ENCODE data around the gene AASS. TPM values are rescaled to one million over a fixed set of nuclear protein-coding genes. Genes with fewer than 3 reads are reported as not detected.

The AASS gene
- total and polyA plus RNA-seq, 4 donors: 34.3 to 69.7 (median 48.7) TPM

DNA sequence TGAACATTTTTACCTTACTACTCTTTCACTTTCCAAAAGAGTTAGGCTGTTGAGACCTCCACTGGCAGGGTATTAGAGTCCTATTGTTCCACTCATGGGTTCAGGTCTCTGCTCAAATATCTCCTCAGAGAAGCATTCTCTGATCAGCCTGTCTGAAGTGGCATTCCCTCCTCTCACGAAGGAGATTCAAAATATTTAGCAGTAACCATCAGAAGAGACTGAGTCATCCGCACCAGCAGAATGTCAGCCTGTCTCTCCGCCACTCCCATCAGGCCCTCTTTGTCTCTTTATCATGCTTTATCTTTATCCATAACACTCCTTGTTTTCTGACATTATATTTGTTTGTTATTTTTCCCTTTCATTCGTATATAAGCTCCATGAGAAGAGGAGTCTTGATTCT is 79.1 kb downstream of the AASS start:
- Histone ChIP-seq H3K4me3 (ENCODE audit: low read depth, low read length) (no peak overlapping the region), H3K4me1 (ENCODE audit: control insufficient read depth, insufficient read depth, low read length) (no peaks in the 10 kb centered on the region), H3K27ac (ENCODE audit: low read depth, low read length) (no peak overlapping the region), H3K27me3 (ENCODE audit: control insufficient read depth, insufficient read depth, low read length) (no peaks in the 10 kb centered on the region), H3K9me3 (ENCODE audit: control insufficient read depth, insufficient read depth, low read length) (no peaks in the 10 kb centered on the region), H3K36me3 (ENCODE audit: control insufficient read depth, insufficient read depth, low read length) (no peaks in the 10 kb centered on the region)
- WGBS (ENCODE audit: insufficient coverage): 86% methylated on average over 1 of the region's 4 CpGs
- DNase-seq (ENCODE audit: low read depth in 4 of 6, low spot score in 6 of 6): no peak

DNA sequence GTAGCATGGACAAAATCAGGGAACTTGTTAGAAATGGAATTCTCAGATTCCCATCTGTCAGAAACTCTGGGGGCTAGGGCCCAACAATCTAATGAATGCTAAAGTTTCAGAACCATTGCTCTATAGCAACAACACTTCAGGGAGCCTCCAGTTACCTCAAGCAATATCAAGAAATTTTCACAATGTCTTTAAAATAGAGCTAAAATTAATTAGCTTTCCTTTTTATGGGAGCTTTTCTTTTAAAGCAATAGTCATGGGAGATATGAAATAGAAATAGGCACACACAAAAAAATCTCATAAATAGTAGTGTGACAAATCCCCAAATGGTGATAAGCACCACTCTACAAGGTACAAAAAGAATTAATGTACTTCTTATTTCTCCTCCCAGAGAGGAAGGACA is 80.9 kb downstream of the AASS start:
- DNase-seq (ENCODE audit: low read depth in 4 of 6, low spot score in 6 of 6): peak in 1 of 6 donors; percentile 64
- Histone ChIP-seq H3K9me3 (ENCODE audit: control insufficient read depth, insufficient read depth, low read length) (no peaks in the 10 kb centered on the region), H3K27me3 (ENCODE audit: control insufficient read depth, insufficient read depth, low read length) (no peaks in the 10 kb centered on the region), H3K27ac (ENCODE audit: low read depth, low read length) (no peak overlapping the region), H3K36me3 (ENCODE audit: control insufficient read depth, insufficient read depth, low read length) (no peaks in the 10 kb centered on the region), H3K4me1 (ENCODE audit: control insufficient read depth, insufficient read depth, low read length) (no peaks in the 10 kb centered on the region), H3K4me3 (ENCODE audit: low read depth, low read length) (no peak overlapping the region)

GRCh38 chr7:122059542-122059941 is 84.5 kb downstream of the AASS start:
- Histone ChIP-seq H3K4me1 (ENCODE audit: control insufficient read depth, insufficient read depth, low read length) (no peaks in the 10 kb centered on the region), H3K27ac (ENCODE audit: low read depth, low read length) (no peak overlapping the region), H3K27me3 (ENCODE audit: control insufficient read depth, insufficient read depth, low read length) (no peaks in the 10 kb centered on the region), H3K9me3 (ENCODE audit: control insufficient read depth, insufficient read depth, low read length) (no peaks in the 10 kb centered on the region), H3K36me3 (ENCODE audit: control insufficient read depth, insufficient read depth, low read length) (no peaks in the 10 kb centered on the region), H3K4me3 (ENCODE audit: low read depth, low read length) (no peak overlapping the region)
- WGBS (ENCODE audit: insufficient coverage): no CpG with 5 or more reads among the region's 4 CpGs
- peak in 1 of 6 donors; percentile 11 for DNase-seq (ENCODE audit: low read depth in 4 of 6, low spot score in 6 of 6)

DNA sequence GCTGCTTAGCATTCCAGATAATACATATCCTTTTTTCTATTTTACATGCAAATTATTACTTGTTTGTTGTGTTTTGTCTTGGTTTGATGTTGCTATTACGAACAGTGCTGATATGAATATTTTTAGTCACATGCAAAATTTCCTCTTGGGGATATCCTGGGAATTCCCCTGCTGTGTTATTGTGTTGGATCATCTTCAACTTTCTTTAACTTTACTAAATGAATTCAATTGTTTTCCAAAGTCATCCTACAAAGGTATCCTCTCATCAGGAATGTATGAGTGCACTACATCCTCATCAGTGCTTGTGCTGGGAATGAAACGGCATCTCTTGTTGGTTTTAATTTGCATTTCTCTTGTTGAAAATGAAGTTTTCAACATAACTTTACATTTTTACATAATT is 87.1 kb downstream of the AASS start:
- WGBS (ENCODE audit: insufficient coverage): no CpG with 5 or more reads among the region's 2 CpGs
- Histone ChIP-seq H3K27ac (ENCODE audit: low read depth, low read length) (no peak overlapping the region), H3K27me3 (ENCODE audit: control insufficient read depth, insufficient read depth, low read length) (no peaks in the 10 kb centered on the region), H3K4me3 (ENCODE audit: low read depth, low read length) (no peak overlapping the region), H3K9me3 (ENCODE audit: control insufficient read depth, insufficient read depth, low read length) (no peaks in the 10 kb centered on the region), H3K36me3 (ENCODE audit: control insufficient read depth, insufficient read depth, low read length) (peaks cover 6% of the 10 kb centered on the region), H3K4me1 (ENCODE audit: control insufficient read depth, insufficient read depth, low read length) (no peaks in the 10 kb centered on the region)
- DNase-seq (ENCODE audit: low read depth in 4 of 6, low spot score in 6 of 6): no peak

DNA sequence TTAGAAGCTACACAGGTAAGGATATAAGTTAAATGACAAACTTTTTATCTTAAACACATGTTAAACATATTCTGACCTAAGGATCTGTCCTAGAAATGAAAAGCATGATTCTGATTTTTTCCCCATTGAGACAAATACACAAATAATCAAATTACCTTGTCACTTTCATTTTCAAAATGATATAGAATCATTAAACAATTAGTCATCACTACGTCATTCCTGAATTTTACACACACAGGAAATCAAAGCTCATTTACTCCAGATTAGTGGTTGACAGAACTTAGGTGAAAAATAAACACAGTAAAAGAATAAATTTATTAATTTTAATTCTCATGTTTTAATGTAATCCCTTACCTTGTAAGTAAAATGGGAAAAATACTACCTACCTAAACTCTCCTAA is 89.0 kb downstream of the AASS start:
- Histone ChIP-seq H3K4me3 (ENCODE audit: low read depth, low read length) (no peak overlapping the region), H3K9me3 (ENCODE audit: control insufficient read depth, insufficient read depth, low read length) (no peaks in the 10 kb centered on the region), H3K27me3 (ENCODE audit: control insufficient read depth, insufficient read depth, low read length) (no peaks in the 10 kb centered on the region), H3K36me3 (ENCODE audit: control insufficient read depth, insufficient read depth, low read length) (peaks cover 9% of the 10 kb centered on the region), H3K27ac (ENCODE audit: low read depth, low read length) (no peak overlapping the region), H3K4me1 (ENCODE audit: control insufficient read depth, insufficient read depth, low read length) (no peaks in the 10 kb centered on the region)
- WGBS (ENCODE audit: insufficient coverage): no CpG with 5 or more reads among the region's 1 CpG
- no peak for DNase-seq (ENCODE audit: low read depth in 4 of 6, low spot score in 6 of 6)

DNA sequence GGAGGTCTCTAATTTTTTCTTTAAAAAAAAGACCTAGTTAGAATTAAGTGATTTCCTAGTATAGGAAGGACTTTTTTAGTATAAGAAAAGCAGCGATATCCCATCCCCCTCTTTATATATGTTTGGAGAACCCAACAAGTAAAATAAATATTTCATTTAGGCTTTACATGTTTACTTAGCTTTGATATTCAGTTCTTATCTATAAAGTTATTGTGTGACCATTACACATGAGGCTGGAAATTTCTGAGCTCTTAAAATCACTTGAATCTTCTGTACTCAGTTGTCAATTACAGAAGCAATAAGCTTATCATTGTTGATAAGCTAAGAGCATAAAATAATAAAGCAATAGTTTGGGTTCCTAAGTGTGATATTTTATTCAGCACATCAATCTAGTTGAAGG is 89.7 kb downstream of the AASS start:
- Histone ChIP-seq H3K27me3 (ENCODE audit: control insufficient read depth, insufficient read depth, low read length) (no peaks in the 10 kb centered on the region), H3K4me1 (ENCODE audit: control insufficient read depth, insufficient read depth, low read length) (no peaks in the 10 kb centered on the region), H3K9me3 (ENCODE audit: control insufficient read depth, insufficient read depth, low read length) (no peaks in the 10 kb centered on the region), H3K27ac (ENCODE audit: low read depth, low read length) (no peak overlapping the region), H3K4me3 (ENCODE audit: low read depth, low read length) (no peak overlapping the region), H3K36me3 (ENCODE audit: control insufficient read depth, insufficient read depth, low read length) (peaks cover 10% of the 10 kb centered on the region)
- no CpG with 5 or more reads among the region's 1 CpG for WGBS (ENCODE audit: insufficient coverage)
- no peak for DNase-seq (ENCODE audit: low read depth in 4 of 6, low spot score in 6 of 6)

GRCh38 chr7:122046402-122046801 is 97.6 kb downstream of the AASS start:
- no peaks in the 10 kb centered on the region for H3K4me1 ChIP-seq (ENCODE audit: control insufficient read depth, insufficient read depth, low read length)
- H3K9me3 ChIP-seq (ENCODE audit: control insufficient read depth, insufficient read depth, low read length): no peaks in the 10 kb centered on the region
- H3K27me3 ChIP-seq (ENCODE audit: control insufficient read depth, insufficient read depth, low read length): no peaks in the 10 kb centered on the region
- H3K36me3 ChIP-seq (ENCODE audit: control insufficient read depth, insufficient read depth, low read length): peaks cover 16% of the 10 kb centered on the region
- DNase-seq (ENCODE audit: low read depth in 4 of 6, low spot score in 6 of 6): no peak
- WGBS (ENCODE audit: insufficient coverage): 87% methylated on average over 3 of the region's 3 CpGs
- H3K4me3 ChIP-seq (ENCODE audit: low read depth, low read length): no peak overlapping the region
- H3K27ac ChIP-seq (ENCODE audit: low read depth, low read length): no peak overlapping the region

- H3K27ac ChIP-seq (ENCODE audit: low read depth, low read length): no peak overlapping the region
- no peaks in the 10 kb centered on the region for H3K27me3 ChIP-seq (ENCODE audit: control insufficient read depth, insufficient read depth, low read length)
- no peaks in the 10 kb centered on the region for H3K9me3 ChIP-seq (ENCODE audit: control insufficient read depth, insufficient read depth, low read length)
- H3K4me3 ChIP-seq (ENCODE audit: low read depth, low read length): no peak overlapping the region
- WGBS (ENCODE audit: insufficient coverage): no CpG with 5 or more reads among the region's 3 CpGs
- no peak for DNase-seq (ENCODE audit: low read depth in 4 of 6, low spot score in 6 of 6)
- H3K36me3 ChIP-seq (ENCODE audit: control insufficient read depth, insufficient read depth, low read length): peaks cover 15% of the 10 kb centered on the region
- H3K4me1 ChIP-seq (ENCODE audit: control insufficient read depth, insufficient read depth, low read length): no peaks in the 10 kb centered on the region
These were observed 103.9 kb downstream of the AASS start for GRCh38 chr7:122040147-122040546.

DNA sequence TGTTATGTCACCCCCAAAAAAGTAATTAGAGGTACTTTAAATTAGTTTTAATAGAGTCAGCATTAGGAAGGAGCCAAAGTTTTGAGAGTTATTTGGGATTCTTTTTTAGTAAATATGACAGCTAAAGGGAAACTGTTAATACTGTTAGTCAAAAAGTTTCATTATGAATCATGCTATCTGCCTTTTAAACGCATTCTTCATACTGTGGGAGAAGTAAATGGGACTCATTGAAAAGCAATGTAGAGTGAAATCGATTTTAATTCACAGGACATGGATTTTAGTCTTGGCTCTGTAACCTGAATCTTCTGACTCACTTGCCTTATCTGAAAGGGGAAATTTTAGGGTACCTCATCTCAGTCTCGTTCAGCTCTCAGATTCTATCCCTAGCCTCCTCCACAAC is 105.1 kb downstream of the AASS start:
- Histone ChIP-seq H3K36me3 (ENCODE audit: control insufficient read depth, insufficient read depth, low read length) (peaks cover 15% of the 10 kb centered on the region), H3K4me3 (ENCODE audit: low read depth, low read length) (no peak overlapping the region), H3K27me3 (ENCODE audit: control insufficient read depth, insufficient read depth, low read length) (no peaks in the 10 kb centered on the region), H3K9me3 (ENCODE audit: control insufficient read depth, insufficient read depth, low read length) (no peaks in the 10 kb centered on the region), H3K27ac (ENCODE audit: low read depth, low read length) (no peak overlapping the region), H3K4me1 (ENCODE audit: control insufficient read depth, insufficient read depth, low read length) (no peaks in the 10 kb centered on the region)
- WGBS (ENCODE audit: insufficient coverage): no CpG with 5 or more reads among the region's 3 CpGs
- no peak for DNase-seq (ENCODE audit: low read depth in 4 of 6, low spot score in 6 of 6)

- H3K4me3 ChIP-seq (ENCODE audit: low read depth, low read length): no peak overlapping the region
- H3K9me3 ChIP-seq (ENCODE audit: control insufficient read depth, insufficient read depth, low read length): no peaks in the 10 kb centered on the region
- no peaks in the 10 kb centered on the region for H3K4me1 ChIP-seq (ENCODE audit: control insufficient read depth, insufficient read depth, low read length)
- H3K27me3 ChIP-seq (ENCODE audit: control insufficient read depth, insufficient read depth, low read length): no peaks in the 10 kb centered on the region
- no peak for DNase-seq (ENCODE audit: low read depth in 4 of 6, low spot score in 6 of 6)
- no CpG with 5 or more reads among the region's 3 CpGs for WGBS (ENCODE audit: insufficient coverage)
- H3K36me3 ChIP-seq (ENCODE audit: control insufficient read depth, insufficient read depth, low read length): peaks cover 15% of the 10 kb centered on the region
- H3K27ac ChIP-seq (ENCODE audit: low read depth, low read length): no peak overlapping the region
These were observed 105.9 kb downstream of the AASS start for GRCh38 chr7:122038134-122038533.

All from spinal cord (tissue), 10 donors.